ENCODE data around the gene BCR.

The BCR gene

GRCh38 chr22:23217171-23218052 is 37.1 kb downstream of the BCR start:
- DNase-seq (ENCODE audit: low read depth), result no peak

GRCh38 chr22:23218053-23218866 is 38.0 kb downstream of the BCR start:
- DNase-seq (ENCODE audit: low read depth), result no peak

- DNase-seq (ENCODE audit: low read depth), result no peak
Measured at GRCh38 chr22:23218867-23219251, 38.5 kb downstream of the BCR start.

- DNase-seq (ENCODE audit: low read depth), result no peak
Measured at GRCh38 chr22:23219317-23219716, 39.0 kb downstream of the BCR start.

- DNase-seq (ENCODE audit: low read depth), result no peak
Measured at GRCh38 chr22:23219822-23220484, 39.6 kb downstream of the BCR start.

- no peak for DNase-seq (ENCODE audit: low read depth)
Measured at GRCh38 chr22:23220485-23221350, 40.4 kb downstream of the BCR start.

GRCh38 chr22:23221351-23221804 is 41.1 kb downstream of the BCR start:
- DNase-seq (ENCODE audit: low read depth), result no peak

GRCh38 chr22:23222033-23222792 is 41.9 kb downstream of the BCR start:
- no peak for DNase-seq (ENCODE audit: low read depth)

- no peak for DNase-seq (ENCODE audit: low read depth)
Measured at GRCh38 chr22:23222793-23223568, 42.7 kb downstream of the BCR start.

- no peak for DNase-seq (ENCODE audit: low read depth)
Measured at GRCh38 chr22:23223569-23224317, 43.4 kb downstream of the BCR start.

- no peak for DNase-seq (ENCODE audit: low read depth)
Measured at GRCh38 chr22:23224846-23225245, 44.5 kb downstream of the BCR start.

- no peak for DNase-seq (ENCODE audit: low read depth)
Measured at GRCh38 chr22:23225337-23225723, 45.0 kb downstream of the BCR start.

GRCh38 chr22:23225724-23226496 is 45.6 kb downstream of the BCR start:
- no peak for DNase-seq (ENCODE audit: low read depth)

- no peak for DNase-seq (ENCODE audit: low read depth)
Measured at GRCh38 chr22:23226497-23226850, 46.2 kb downstream of the BCR start.

GRCh38 chr22:23227380-23227779 is 47.1 kb downstream of the BCR start:
- DNase-seq (ENCODE audit: low read depth), result no peak

GRCh38 chr22:23228503-23228902 is 48.2 kb downstream of the BCR start:
- DNase-seq (ENCODE audit: low read depth), result no peak

GRCh38 chr22:23229646-23230045 is 49.3 kb downstream of the BCR start:
- DNase-seq (ENCODE audit: low read depth), result no peak

GRCh38 chr22:23230348-23231068 is 50.2 kb downstream of the BCR start:
- no peak for DNase-seq (ENCODE audit: low read depth)
